Measurements from ENCODE around the gene HNRNPA3. TPM values are rescaled to one million over a fixed set of nuclear protein-coding genes. Genes with fewer than 3 reads are reported as not detected.
A peak's percentile ranks its signal among the peaks of the same experiment; 100 is the strongest.

HNRNPA3 gene
- total and polyA plus RNA-seq, 2 of the 13 experiments (the other 11 are each of a cell fraction or from before 2014, with no cell fraction given), result 73.3 to 97.7 TPM

DNA sequence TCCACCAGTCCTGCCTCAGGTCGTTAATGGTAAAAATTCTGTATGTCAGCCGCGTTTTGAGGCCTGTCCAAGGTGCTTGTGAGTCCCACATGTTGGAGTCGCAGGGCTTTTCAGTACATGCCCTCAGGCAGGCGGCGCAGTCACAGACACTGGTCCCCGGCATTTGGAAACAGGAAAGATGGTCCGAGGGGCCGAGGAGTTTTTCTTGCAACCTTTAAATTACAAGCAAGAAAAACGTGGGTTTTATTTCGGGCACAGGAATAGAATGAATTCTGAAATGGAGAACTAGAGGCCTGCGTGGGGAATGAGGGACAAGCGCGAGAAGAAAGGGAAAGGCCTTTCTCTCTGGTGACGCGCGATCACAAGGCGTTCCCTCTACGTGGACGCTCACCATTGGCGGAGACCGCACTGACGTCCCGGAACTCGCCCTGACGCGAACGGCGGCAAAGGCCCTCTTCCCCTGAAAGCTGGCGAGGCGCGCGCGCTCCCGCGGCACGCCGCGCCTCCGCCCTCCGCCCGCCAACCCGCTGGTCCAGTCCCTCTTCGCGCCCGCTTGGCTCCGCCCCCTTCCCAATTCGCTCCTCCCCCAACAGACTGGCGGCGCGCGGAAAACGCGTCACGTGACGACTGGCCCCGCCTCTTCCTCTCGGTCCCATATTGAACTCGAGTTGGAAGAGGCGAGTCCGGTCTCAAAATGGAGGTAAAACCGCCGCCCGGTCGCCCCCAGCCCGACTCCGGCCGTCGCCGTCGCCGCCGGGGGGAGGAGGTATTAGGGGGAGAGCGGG, at the start of gene HNRNPA3 (continued):
- TF ChIP-seq ONECUT2 (CRISPR knock-in tag; IDR thresholded peaks at IDR 0.05) (peak; percentile 33; the same call in 1 of the 2 replicates), TRIM24 (CRISPR knock-in tag; IDR thresholded peaks at IDR 0.05) (no peak), SMARCE1 (IDR thresholded peaks at IDR 0.05; ENCODE audit: borderline replicate concordance) (no peak), PHB2 (IDR thresholded peaks at IDR 0.05; ENCODE audit: partially characterized antibody) (no peak), TAF1 (CRISPR knock-in tag; IDR thresholded peaks at IDR 0.05) (peak; percentile 92), HIVEP1 (CRISPR knock-in tag; IDR thresholded peaks at IDR 0.05) (0 out of 2 replicates have a peak, but pooled peaks have one; percentile 57), FOXJ3 (CRISPR knock-in tag; IDR thresholded peaks at IDR 0.05; ENCODE audit: borderline replicate concordance) (0 out of 2 replicates have a peak, but pooled peaks have one; percentile 45), ZNF788 (CRISPR knock-in tag; IDR thresholded peaks at IDR 0.05; ENCODE audit: borderline replicate concordance) (peak; percentile 43; the same call in 1 of the 2 replicates), POLR2AphosphoS2 (IDR thresholded peaks at IDR 0.05; ENCODE audit: low read depth, low read length) (no peak), ZNF468 (CRISPR knock-in tag; IDR thresholded peaks at IDR 0.05) (0 out of 2 replicates have a peak, but pooled peaks have one; percentile 28)
- TF ChIP-seq, protein P1, sequence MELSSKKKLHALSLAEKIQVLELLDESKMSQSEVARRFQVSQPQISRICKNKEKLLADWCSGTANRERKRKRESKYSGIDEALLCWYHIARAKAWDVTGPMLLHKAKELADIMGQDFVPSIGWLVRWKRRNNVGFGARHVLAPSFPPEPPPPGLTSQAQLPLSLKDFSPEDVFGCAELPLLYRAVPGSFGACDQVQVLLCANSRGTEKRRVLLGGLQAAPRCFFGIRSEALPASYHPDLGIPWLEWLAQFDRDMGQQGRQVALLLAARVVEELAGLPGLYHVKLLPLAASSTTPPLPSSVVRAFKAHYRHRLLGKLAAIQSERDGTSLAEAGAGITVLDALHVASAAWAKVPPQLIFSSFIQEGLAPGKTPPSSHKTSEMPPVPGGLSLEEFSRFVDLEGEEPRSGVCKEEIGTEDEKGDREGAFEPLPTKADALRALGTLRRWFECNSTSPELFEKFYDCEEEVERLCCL (CRISPR knock-in tag; IDR thresholded peaks at IDR 0.05; ENCODE audit: borderline replicate concordance), result peak; percentile 70; the same call in 1 of the 2 replicates
- TF ChIP-seq, protein P2, sequence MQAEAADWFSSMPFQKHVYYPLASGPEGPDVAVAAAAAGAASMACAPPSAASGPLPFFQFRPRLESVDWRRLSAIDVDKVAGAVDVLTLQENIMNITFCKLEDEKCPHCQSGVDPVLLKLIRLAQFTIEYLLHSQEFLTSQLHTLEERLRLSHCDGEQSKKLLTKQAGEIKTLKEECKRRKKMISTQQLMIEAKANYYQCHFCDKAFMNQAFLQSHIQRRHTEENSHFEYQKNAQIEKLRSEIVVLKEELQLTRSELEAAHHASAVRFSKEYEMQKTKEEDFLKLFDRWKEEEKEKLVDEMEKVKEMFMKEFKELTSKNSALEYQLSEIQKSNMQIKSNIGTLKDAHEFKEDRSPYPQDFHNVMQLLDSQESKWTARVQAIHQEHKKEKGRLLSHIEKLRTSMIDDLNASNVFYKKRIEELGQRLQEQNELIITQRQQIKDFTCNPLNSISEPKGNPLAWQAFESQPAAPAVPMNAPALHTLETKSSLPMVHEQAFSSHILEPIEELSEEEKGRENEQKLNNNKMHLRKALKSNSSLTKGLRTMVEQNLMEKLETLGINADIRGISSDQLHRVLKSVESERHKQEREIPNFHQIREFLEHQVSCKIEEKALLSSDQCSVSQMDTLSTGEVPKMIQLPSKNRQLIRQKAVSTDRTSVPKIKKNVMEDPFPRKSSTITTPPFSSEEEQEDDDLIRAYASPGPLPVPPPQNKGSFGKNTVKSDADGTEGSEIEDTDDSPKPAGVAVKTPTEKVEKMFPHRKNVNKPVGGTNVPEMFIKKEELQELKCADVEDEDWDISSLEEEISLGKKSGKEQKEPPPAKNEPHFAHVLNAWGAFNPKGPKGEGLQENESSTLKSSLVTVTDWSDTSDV (CRISPR knock-in tag; IDR thresholded peaks at IDR 0.05), result no peak
- TF ChIP-seq, protein P3, sequence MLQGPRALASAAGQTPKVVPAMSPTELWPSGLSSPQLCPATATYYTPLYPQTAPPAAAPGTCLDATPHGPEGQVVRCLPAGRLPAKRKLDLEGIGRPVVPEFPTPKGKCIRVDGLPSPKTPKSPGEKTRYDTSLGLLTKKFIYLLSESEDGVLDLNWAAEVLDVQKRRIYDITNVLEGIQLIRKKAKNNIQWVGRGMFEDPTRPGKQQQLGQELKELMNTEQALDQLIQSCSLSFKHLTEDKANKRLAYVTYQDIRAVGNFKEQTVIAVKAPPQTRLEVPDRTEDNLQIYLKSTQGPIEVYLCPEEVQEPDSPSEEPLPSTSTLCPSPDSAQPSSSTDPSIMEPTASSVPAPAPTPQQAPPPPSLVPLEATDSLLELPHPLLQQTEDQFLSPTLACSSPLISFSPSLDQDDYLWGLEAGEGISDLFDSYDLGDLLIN (CRISPR knock-in tag; IDR thresholded peaks at IDR 0.05; ENCODE audit: borderline replicate concordance), result no peak; the same call in 1 of the 2 replicates
- TF ChIP-seq, protein P4, sequence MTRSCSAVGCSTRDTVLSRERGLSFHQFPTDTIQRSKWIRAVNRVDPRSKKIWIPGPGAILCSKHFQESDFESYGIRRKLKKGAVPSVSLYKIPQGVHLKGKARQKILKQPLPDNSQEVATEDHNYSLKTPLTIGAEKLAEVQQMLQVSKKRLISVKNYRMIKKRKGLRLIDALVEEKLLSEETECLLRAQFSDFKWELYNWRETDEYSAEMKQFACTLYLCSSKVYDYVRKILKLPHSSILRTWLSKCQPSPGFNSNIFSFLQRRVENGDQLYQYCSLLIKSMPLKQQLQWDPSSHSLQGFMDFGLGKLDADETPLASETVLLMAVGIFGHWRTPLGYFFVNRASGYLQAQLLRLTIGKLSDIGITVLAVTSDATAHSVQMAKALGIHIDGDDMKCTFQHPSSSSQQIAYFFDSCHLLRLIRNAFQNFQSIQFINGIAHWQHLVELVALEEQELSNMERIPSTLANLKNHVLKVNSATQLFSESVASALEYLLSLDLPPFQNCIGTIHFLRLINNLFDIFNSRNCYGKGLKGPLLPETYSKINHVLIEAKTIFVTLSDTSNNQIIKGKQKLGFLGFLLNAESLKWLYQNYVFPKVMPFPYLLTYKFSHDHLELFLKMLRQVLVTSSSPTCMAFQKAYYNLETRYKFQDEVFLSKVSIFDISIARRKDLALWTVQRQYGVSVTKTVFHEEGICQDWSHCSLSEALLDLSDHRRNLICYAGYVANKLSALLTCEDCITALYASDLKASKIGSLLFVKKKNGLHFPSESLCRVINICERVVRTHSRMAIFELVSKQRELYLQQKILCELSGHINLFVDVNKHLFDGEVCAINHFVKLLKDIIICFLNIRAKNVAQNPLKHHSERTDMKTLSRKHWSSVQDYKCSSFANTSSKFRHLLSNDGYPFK (CRISPR knock-in tag; IDR thresholded peaks at IDR 0.05; ENCODE audit: borderline replicate concordance), result peak; percentile 58; the same call in 1 of the 2 replicates
- TF ChIP-seq, protein P5, sequence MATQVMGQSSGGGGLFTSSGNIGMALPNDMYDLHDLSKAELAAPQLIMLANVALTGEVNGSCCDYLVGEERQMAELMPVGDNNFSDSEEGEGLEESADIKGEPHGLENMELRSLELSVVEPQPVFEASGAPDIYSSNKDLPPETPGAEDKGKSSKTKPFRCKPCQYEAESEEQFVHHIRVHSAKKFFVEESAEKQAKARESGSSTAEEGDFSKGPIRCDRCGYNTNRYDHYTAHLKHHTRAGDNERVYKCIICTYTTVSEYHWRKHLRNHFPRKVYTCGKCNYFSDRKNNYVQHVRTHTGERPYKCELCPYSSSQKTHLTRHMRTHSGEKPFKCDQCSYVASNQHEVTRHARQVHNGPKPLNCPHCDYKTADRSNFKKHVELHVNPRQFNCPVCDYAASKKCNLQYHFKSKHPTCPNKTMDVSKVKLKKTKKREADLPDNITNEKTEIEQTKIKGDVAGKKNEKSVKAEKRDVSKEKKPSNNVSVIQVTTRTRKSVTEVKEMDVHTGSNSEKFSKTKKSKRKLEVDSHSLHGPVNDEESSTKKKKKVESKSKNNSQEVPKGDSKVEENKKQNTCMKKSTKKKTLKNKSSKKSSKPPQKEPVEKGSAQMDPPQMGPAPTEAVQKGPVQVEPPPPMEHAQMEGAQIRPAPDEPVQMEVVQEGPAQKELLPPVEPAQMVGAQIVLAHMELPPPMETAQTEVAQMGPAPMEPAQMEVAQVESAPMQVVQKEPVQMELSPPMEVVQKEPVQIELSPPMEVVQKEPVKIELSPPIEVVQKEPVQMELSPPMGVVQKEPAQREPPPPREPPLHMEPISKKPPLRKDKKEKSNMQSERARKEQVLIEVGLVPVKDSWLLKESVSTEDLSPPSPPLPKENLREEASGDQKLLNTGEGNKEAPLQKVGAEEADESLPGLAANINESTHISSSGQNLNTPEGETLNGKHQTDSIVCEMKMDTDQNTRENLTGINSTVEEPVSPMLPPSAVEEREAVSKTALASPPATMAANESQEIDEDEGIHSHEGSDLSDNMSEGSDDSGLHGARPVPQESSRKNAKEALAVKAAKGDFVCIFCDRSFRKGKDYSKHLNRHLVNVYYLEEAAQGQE (IDR thresholded peaks at IDR 0.05; ENCODE audit: borderline replicate concordance in 1 of 2, low read depth in 1 of 2, low read length in 2 of 2), result peak in 1 of 2 experiments; percentile 76; a peak in 3 of 4 replicates

Measured in HepG2 (cell line).